ENCODE results near the gene FZD10. TPM values are rescaled to one million over a fixed set of nuclear protein-coding genes. Genes with fewer than 3 reads are reported as not detected.

Gene FZD10
- total and polyA plus RNA-seq, 2 of the 4 experiments (the other 2 are of a cell fraction) = not detected

Other genes with a start within 250 kb of the FZD10 start
- not detected in 2 replicates for gene PIWIL1, start 175.4 kb downstream of the FZD10 start, total RNA-seq (2012; rRNA removed)
- not detected in 2 replicates for gene PIWIL1, start 175.4 kb downstream of the FZD10 start, polyA plus RNA-seq (2012; rRNA removed)

Measured in IMR-90 (cell line).